GM21526 (cell line): ENCODE results near the gene PER3.
A peak's percentile ranks its signal among the peaks of the same experiment; 100 is the strongest.

Source experiments
- ATAC-seq: cut with Tn5 transposase; IDR thresholded peaks from one replicate; pipeline ENCODE4 v1.9.1; 2021; ENCODE audit warnings: moderate library complexity; ENCODE audit not compliant: unreplicated experiment, low FRiP score

The PER3 gene

DNA sequence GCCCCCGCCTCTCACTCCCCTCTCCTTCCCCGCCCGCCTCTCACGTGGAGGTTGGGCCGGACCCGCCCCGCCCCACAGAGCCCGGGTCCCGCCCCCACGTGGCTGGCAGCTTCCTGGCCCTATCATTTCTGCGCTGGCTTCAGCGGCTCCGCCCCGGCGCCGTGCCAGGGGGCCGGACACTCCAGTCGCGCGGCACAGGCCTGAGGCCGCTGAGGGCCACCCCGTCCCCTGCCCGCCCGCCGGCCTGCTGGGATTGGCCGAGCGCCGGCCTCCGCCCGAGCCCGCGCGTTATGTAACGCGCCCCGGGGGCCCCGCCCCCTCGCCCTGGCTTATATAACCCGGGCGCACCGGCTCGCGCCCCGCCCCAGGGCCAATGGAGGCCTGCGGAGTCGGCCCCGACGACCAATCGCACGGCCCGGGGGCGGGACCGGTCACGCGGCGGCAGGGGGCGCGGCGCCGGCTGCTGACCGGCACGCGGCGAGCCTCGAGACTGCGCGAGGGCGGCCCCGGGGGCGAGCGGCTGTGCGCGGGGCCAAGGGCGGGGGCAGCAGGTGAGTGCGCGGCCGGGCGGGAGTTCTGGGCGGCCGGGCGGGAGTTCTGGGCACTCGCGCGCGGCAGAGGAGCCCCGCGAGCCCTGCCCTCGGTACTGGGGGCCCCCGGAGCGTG lies at the start of gene PER3:
Gene PER3 (plus strand): TSS at position 466 of the 666 bp plus-strand sequence. CDS start 587 bp downstream, outside the sequence.
- ATAC-seq: peak; percentile 87

DNA sequence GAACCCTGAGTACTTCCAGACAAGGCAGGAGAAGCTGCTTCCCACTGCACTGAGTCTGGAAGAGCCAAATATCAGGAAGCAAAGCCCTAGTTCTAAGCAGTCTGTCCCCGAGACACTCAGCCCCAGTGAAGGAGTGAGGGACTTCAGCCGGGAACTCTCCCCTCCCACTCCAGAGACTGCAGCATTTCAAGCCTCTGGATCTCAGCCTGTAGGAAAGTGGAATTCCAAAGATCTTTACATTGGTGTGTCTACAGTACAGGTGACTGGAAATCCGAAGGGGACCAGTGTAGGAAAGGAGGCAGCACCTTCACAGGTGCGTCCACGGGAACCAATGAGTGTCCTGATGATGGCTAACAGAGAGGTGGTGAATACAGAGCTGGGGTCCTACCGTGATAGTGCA lies 46.0 kb upstream of the PER3 start:
- ATAC-seq: no peak

DNA sequence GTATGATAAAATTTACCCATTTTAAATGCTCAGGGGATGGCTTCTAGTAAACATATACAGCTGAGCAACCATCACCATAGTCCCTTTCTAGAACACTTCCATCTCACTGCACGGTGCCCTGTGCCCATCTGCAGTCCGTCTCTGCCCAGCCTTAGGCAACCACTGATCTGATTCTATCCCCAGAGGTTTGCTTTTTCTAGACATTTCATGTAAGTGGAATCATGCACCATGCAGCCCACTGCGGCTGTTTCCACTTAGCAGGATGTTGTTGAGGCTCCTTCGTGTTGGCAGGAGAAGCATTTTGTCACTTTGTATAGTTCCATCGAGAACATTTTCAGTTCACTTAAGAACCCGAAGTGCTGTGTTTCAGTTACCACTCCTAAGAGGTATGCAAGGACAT lies 40.7 kb upstream of the PER3 start:
- no peak for ATAC-seq

DNA sequence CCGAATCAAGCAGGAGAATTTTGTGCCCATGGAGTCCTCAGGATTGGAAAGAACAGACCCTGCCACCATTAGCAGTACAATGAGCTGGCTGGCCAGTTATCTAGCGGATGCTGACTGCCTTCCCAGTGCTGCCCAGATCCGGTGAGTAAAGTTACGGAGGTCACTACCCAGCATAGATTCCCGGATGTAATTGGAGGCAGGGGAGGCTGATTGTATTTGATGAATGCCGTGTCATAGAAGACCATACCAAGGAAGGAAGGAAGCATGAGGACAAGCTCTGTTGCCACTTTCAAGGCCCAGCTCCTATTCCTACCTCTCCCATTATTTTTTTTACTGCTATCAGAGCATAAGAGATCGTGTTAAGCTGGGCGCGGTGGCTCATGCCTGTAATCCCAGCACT lies 39.2 kb upstream of the PER3 start:
- ATAC-seq: no peak

DNA sequence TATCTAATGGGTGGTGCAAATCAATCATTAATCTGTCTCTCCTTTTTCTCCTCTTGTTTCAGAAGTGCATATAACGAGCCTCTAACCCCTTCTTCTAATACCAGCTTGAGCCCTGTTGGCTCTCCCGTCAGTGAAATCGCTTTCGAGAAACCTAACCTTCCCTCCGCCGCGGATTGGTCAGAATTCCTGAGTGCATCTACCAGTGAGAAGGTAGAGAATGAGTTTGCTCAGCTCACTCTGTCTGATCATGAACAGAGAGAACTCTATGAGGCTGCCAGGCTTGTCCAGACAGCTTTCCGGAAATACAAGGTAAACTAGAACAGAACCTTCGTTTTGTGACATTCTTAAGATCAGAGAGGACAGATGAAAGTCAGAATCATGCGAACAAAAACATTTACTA lies 38.3 kb upstream of the PER3 start:
- ATAC-seq: no peak

DNA sequence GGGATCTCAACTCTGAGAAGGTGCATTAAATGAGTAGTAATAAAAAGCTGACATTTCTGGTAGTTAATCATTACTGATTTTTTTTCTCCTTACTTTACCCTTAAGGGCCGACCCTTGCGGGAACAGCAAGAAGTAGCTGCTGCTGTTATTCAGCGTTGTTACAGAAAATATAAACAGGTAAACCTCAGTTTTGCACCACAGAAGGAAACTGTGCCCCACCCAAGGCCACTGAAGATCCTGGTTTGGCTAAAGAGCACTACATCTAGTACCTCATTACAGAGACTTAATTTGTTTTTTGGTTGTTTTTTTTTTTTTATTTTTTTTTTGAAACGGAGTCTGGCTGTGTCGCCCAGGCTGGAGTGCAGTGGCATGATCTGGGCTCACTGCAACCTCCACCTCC lies 36.5 kb upstream of the PER3 start:
- ATAC-seq: no peak

DNA sequence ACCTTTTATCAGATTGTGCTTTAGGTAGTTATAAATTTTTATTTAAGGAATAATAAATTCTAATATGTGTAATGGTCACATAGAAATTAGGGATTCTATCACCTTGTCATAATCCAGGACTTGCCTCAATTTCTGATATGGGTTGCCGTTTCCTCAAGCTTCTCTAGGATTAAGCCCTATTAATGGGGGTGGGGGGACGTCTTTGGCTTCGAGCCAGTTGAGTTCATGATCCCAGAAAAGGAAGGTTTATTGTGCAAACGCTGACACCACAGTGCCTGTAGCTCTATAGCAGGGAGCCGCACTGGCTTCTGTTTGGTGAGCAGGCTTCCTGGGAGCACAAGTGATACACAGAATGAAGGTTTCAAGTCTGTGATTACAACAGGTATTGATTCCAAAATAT lies 35.0 kb upstream of the PER3 start:
- ATAC-seq: no peak

DNA sequence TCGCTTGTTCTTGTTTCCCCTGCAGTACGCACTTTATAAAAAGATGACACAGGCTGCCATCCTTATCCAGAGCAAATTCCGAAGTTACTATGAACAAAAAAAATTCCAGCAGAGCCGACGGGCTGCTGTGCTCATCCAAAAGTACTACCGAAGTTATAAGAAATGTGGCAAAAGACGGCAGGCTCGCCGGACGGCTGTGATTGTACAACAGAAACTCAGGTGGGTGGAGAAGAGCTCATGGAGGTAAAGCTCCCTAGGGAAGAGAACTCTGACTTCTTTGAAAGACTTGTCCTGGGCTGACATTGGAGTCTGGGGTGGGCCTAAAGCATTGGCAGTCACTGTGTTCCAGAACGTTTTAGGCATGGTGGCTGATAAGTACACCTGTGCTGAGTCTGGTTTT lies 32.9 kb upstream of the PER3 start:
- ATAC-seq: no peak

DNA sequence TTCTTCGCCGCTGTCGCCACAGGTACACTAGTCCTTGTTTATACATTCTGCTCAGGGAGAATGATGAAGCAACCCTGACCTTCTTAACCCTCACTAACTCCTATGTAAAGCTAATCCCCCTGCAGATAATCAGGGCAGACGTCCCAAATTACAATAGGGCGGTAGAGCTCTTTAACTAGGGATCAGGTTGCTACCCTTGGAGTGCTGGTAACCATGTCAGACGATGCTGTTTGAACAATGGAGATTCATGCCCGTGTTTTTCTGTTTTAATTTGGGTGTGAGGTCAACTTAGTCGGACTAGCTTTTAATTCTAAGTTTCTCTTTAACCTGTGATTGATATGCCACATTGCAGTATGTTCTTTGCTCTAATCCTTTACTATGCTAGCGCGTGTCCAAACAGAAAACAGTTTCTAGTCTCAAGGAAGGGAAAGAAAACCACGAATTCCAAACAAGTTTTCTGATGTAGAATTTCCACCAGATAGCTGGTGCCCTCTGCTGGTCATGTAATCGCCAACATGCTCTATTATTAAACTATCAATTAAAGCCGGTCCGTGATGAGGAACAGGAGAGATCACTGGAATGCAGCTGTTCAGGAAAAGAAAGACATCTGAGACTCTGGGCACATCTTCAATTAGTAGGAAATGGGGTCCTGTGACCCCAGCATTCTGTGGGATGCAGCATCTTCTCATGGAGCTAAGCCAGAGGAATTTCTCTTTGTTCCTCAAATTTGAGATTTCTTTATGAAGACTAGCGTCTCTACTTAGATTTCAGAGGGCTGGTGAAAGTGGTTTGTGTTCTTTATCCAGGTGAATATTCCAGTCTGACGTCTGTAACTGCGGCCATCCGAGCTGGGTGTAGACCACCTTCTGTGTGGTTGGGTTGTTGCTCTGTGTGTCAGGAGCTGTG lies 31.3 kb upstream of the PER3 start:
- no peak for ATAC-seq

DNA sequence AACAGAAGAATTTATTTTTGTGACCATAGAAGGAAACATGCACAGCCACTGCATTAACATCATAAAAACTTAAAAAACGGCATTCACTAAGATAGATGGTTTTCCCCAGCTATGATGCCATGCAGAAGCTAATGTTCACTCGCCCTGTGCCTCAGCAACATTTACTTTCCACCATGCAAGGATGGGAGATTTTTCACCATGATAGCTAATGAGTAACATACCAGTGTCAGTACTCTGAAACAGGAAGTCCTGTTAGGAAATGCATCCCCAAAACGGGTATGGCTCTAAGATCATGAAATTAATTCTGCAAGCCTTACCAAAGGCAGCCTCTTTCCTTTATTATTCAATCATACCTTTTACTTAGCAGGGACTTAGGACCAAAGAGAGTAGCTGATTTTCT lies 30.4 kb upstream of the PER3 start:
- ATAC-seq: no peak

DNA sequence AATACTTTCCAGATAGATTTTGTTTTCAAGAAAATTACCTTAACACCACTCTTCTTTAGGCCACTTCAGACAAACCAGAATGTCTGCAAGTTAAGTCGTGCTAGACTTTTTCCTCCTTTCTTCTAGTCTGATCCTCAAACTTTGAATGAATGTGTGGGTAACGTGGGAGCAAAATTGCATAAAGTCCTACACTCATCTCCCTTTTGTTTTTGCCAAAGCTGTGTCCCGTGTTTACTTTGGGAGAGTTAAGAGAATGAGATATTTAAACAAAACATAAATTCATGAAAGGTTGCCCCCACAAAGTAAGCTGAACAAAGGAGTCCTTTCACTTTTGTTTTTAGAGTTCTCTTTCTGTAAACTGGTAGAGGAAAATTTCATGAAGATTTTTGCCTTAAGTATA lies 29.9 kb upstream of the PER3 start:
- no peak for ATAC-seq

DNA sequence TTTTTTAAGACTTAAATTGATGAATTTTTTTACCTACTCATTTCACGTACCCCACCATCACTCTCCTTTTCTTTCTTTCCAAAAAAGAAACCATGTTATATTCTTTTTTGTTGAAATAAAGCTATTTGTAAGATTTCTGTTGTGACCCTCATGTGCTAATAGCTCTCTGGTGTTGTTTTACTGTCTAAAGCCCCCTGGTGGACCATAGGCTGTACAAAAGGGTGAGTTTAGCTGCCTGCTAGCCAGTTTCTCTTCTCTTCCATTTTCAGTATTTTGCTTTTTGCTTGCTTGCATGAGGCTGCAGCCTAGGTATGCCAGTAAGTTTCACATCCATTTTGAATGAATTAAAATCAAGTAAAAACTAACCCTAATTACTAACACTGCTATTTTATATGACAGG lies 28.6 kb upstream of the PER3 start:
- no peak for ATAC-seq

DNA sequence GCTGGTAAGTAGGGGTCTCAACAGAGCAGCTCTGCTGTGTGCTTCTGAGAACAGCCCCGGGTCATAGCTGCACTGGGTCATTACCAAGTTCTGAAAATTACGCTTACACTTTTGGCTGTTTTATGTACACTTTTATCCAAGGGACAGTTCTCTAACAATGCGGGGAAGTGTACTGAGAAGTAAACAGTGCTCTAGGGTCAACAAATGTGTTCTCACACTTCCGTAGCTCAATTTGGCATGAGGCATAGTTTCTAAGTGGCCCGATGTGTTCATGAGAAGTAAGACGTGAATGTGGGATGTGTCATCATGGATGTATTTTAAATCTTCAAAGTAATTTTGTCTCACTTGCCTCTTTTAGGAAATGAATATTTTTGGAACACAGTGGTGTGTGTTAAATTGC lies 23.8 kb upstream of the PER3 start:
- no peak for ATAC-seq

DNA sequence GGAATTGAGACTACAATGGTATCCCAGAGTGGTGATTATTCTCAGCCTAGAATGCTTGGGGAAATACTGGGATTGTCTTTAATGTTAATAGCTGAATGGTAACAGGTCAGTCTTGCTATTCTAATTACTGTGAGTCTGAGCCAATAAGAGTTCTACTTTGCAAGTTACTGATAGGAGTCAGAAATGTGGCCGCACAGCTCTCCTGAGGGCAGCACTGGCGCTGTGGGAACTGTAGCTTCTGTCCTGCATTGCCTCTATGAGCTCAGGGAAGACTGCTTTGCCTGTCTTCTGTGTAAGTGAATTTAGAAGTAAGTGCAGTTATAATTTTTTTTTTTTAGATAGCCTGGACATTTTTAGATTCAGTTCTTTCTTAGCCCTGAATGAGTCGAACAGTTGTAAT lies 23.0 kb upstream of the PER3 start:
- ATAC-seq: no peak

DNA sequence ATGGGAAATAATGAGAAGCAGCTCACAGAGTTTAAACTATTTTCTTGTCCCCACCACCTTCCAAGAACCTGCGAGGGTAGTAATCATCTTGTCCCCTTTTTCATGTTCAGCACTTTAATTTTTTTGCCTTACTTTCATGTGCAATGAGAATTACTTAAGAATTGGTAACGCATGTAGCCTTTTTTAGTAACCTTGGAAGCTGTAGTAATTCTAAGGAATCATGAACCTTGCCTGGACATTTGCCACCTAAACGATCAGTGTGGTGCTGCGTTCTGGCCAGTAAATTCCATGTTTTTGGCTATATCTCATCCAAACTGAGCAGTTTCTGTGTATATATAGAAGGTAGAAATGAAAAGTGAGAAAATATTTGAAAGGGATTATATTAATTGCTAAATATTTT lies 16.9 kb upstream of the PER3 start:
- no peak for ATAC-seq

DNA sequence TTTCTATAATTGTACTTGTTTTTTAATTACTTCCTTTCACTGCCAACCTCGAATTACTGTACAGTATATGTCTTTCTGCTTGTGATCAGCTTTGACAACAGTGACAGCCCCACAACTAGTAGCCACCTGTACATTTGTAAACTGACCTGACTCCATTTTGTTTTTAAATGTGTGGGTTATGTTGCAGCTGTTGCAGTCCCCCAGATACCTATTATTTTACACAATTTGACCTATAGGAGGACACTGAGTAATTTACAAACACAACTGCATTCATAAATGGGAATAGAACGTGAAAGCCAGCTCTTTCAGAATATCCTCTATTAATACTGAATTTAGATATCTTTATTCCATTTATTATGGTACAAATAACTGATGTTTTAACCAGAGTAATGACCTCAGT lies 15.5 kb upstream of the PER3 start:
- no peak for ATAC-seq

DNA sequence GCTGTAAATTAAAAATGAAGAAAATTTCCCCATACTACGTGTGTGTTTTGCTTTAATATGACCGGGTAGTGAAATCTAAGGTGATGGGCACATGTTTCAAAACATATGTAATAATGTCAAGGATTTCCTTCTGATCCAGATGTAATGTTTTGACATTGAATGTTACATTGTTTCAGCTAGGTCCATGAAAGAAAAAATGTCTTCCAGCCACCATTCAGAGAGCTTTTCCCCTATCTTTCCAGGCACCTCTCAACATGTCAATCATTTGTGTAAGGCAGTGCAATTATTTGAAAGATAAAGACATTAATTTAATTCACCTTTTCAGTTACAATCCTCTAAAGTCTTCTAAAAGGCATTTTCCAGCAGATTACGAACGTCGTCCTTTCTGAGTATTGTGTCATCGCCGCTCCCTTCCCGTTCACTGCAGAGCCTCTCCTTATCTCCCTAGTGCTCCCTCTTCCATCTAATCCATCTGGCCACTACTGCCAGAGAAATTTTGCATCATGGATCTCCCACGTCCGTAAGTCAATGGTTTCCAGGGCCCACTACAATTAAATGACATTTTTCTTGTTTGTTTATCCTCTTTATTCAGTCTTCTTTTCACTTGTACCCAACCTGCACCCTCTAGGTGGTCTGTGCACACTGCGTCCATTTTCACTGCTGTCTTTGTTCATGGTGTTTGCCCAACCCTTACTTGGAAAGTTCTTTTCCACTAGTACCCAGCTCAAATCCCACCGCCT lies 14.2 kb upstream of the PER3 start:
- ATAC-seq: no peak

DNA sequence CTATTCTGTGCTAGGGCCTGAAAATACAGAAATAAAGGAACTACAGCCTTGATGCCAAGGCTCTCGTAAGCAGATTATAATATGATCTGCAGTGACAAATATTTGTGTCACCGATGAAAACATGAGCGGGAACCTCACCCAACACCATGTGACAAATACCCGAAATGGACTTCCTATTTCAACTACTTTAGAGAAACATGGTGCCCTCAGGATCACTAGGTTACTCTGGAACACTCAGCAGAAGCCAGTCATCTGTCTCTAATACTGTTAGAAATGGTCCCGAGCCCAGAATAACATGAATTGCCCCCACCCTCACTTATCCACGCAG lies 13.5 kb upstream of the PER3 start:
- ATAC-seq: no peak

DNA sequence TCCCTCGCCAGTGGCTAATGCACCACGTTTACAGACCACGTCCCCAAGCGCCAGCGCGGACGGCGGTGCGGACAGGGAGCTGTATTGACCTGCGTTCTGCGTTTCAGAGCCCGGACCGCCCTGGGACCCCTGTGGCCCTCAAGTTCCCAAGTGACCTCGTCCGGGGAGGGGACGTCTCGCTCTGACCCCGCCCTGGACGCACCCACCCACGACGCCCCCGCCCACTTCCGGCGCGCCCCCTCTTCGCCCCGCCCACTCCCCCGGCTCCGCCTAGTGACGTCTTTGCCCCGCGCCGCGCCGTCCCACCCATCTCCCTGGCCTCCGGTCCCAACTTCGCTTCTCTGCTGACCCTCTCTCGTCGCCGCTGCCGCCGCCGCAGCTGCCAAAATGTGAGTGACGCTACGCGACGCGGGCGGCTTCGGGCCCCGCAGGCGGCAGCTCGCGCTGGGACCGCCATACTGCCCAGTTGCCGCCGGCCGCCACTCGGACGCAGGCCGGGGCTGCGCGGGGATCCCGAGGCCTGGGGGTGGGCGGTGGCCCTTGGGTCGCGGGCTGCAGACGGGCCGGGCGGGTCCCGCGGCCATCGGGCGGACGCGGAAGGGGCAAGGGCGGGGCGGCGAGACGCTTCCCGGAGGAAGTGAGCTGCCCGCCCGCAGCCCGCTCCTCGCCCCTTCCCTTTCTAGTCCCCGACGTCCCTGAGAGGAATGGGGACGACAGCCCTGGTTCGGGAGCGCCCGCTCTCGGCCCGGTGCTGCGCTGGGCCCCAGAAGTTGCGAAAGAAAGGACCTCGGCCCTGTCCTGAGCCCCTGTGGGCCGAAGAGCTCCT lies 12.9 kb upstream of the PER3 start, which contains the start of gene VAMP3:
Gene VAMP3 (plus strand): TSS at position 300 of the 826 bp plus-strand sequence. CDS start 88 bp downstream, at position 388.
- ATAC-seq: peak; percentile 75

DNA sequence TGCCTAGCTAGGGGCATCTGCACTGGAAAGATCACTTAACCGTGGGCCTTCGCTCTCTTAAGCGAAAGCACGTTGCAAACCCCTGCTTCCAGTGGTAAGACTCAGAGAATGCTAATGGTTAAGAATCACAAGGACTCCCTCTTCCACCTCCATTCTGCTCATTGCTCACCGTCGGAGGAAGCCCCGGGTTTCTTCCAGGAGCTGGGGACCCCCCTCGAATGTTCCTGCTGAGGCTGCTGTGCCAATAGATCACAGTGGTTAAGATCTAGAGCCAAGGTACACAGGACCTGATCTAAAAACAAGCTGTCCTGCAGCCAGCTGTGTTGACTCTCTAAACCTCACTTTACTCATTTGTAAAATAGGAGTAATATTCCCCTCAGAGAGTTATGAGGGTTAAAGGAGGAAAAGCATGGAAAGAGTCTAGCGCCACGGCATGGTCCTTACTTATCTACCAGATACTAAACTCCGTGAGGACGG lies 12.2 kb upstream of the PER3 start:
- peak; percentile 26 for ATAC-seq
